HG02798 (cell line): Measurements from ENCODE around the gene DYNC1H1.
A peak's percentile ranks its signal among the peaks of the same experiment; 100 is the strongest.

Source experiments
- ATAC-seq: cut with Tn5 transposase; IDR thresholded peaks from one replicate; pipeline ENCODE4 v1.9.1; 2021; ENCODE audit warnings: mild to moderate bottlenecking; ENCODE audit not compliant: unreplicated experiment, poor library complexity

Gene DYNC1H1

DNA sequence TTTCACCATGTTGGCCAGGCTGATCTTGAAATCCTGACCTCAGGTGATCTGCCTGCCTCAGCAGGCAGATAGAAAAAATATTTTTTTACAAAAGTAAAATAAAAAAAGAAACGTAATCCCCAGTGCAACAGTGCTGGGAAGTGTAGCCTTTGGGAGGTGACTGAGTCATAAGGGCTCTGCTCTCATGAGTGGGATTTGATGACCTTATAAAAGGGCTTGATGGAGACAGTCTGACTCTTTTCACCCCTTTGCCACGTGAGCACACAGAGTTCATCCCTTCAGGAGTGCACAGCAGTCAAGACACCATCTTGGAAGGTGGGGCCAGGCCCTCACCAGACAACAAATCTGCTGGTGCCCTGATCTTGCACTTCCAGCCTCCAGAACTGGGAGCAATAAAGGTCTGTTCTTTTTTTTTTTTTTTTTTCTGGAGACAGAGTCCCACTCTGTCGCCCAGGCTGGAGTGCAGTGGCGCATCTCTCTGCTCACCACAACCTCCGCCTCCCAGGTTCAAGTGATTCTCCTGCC lies 24.7 kb upstream of the DYNC1H1 start:
- ATAC-seq: no peak

GRCh38 chr14:101944451-101944850 lies 19.9 kb upstream of the DYNC1H1 start:
- no peak for ATAC-seq

DNA sequence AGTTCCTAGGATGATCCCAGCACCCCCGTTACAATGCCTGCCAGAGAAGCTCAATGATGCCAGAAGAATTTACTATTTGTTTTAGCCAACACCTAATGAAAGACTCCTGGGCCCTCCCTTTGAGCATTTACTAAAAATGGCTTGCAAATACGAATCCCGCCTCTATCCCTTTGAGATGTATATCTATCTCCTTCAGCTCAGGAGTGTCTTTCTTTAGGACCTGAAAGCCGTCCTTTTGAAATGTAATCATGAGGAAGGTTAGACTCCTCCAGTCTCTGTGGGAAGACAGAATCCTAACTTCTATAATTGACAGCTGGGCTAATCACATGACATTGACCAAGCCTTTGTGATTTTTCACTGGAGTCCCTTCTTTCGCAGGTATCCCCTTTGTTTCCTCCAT lies 19.2 kb upstream of the DYNC1H1 start:
- ATAC-seq: no peak

- no peak for ATAC-seq
Measured at GRCh38 chr14:101947577-101947903, 16.8 kb upstream of the DYNC1H1 start.

GRCh38 chr14:101947904-101948665 lies 16.3 kb upstream of the DYNC1H1 start:
- peak; percentile 98 for ATAC-seq

DNA sequence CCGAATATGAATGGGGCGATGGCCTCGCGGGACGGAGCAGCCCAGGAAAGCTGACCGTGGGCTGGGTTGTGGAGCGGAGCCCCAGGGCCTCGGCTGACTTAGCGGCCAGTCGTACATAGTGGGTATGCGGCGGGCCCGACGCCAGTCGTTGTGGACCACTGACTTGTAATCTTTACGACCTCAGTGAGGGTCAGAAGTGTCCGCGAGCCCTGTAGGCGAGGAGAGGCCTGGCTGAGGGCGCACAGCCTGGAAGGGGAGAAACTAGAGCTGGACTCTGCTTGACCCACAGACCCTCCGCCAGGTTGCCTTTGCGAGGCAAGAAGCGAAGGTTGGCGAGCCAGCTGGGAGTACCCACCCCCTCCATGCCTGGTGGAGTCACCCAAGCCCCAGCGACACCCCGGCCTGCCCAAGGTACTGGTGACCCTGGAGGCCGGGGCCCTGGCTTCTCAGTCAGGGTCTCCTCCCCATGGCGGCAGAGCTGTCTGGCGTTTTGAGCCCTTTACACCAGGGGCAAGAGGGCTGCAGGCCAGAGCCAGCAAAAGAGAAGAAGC lies 15.6 kb upstream of the DYNC1H1 start:
- no peak for ATAC-seq

- no peak for ATAC-seq
Measured at GRCh38 chr14:101950100-101950499, 14.3 kb upstream of the DYNC1H1 start.

DNA sequence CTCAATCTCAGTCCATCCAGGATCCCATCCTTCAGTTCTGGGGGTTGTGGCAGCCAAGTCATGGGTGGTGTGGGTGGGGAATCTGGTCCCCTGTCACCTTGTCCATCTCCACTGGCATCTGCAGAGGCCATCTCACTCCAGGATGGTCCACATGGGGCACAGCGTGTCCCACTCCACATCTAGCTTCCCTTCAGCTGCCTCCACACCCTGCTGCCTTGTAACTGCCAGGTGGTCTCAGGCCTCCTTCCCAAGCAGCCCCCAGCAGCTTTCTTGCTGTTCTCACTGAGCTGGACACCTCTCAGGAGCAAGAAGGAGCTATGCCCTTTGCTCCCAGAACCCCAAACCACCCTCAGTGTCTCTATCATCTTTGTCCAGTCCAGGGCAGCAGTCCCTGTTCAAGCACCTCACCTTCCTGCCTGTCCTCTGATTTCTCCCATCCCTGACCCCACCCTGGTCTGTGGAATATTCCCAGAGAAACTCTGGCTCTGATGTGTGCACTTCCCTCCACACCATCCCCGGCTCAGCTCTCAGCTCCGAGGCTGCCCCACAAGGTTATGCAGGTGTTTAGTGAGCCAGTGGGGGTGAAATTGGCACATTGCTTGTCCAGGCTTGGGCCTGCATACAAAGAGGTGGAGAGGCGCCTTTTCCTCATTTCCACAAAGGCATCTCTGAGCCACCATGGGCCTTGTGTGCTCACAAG lies 13.7 kb upstream of the DYNC1H1 start:
- ATAC-seq: no peak

- ATAC-seq: no peak
Measured at GRCh38 chr14:101953151-101953550, 11.2 kb upstream of the DYNC1H1 start.

DNA sequence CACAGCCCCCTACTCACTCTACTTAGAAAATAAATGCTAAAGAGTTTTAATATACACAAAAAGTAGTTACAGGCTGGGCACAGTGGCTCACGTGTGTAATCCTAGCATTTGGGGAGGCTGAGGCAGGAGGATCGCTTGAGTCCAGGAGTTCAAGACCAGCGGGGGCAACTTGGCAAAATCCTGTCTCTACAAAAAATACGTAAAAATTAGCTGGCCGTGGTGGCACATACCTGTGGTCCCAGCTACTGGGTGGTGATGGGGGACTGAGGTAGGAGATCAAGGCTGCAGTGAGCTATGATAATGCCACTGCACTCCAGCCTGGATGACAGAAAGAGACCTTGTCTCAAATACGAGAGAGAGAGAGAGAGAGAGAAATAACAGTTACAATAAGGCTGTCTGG lies 9.9 kb upstream of the DYNC1H1 start:
- no peak for ATAC-seq

DNA sequence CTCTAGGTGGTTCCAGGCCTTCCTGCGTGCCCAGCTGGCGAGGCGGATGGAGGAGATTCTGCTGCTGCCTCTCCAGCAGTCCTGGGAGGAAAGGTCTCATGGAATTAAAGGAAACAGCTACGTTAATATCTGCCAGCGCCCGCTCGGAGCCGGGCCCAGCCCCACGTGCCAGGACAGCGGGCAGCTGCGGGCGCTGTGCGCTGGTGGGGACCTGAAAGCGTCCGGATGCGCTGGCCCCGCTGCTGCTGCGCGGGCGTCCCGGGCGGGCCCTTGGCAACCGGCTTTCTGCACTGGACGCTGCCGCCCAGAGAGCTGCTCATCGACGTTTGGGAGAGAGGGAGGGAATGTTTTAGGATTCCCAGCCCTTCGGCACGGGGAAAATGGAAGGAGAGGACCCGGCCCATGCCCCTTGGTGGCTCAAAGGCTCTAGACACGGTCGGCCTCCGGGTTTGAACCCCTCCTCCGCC lies 8.6 kb upstream of the DYNC1H1 start:
- ATAC-seq: no peak

- no peak for ATAC-seq
Measured at GRCh38 chr14:101956179-101956885, 8.0 kb upstream of the DYNC1H1 start.

GRCh38 chr14:101957406-101958234 lies 6.8 kb upstream of the DYNC1H1 start:
- ATAC-seq: no peak

- no peak for ATAC-seq
Measured at GRCh38 chr14:101958418-101959180, 5.8 kb upstream of the DYNC1H1 start.

- no peak for ATAC-seq
Measured at GRCh38 chr14:101959277-101959676, 5.1 kb upstream of the DYNC1H1 start.

GRCh38 chr14:101960225-101960624 lies 4.1 kb upstream of the DYNC1H1 start:
- ATAC-seq: no peak

DNA sequence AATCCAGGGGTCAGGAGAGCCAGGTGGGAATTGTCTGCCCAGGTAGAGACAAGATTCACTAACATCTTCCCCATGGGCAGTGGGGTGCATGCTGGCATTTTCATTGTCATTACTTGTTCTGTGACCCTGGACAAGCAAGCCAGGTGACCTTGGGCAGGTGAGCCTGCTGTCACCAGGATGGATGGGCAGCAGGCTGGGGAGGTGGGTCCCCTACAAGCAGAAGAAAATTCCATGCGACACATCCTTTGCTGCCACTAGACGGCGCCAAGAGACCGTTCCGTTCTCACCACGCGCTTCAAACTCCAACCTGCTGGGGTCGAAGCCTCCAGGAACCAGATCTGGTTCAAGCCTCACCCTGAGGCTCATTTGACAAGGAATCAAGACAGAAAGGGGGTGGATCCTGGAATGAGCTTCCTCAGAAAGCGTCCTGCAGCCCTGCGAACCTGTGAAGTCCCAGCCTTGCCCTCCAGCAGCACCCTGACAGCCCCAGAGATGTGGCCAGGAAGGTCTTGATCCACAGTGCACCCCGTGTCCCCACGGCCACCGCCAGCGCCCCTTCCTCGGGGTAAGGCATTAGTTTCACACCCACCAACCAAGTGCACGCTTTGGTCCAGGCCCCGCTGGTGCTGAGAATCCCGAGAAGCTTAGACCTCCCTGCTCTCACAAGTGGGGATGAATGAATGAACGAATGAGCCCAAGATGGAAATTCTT lies 3.2 kb upstream of the DYNC1H1 start:
- no peak for ATAC-seq

- ATAC-seq: no peak
Measured at GRCh38 chr14:101961746-101962502, 2.4 kb upstream of the DYNC1H1 start.
